ENCODE results near the gene ROPN1L.

Gene ROPN1L

GRCh38 chr5:10441083-10441991 lies at the start of gene ROPN1L:
TSS of gene ROPN1L (plus strand) at chr5:10441879. CDS start at chr5:10442168, 289 bp downstream.
- peak; percentile 92 for DNase-seq

- peak; percentile 19 for DNase-seq
Observed at GRCh38 chr5:10392567-10393328, 48.9 kb upstream of the ROPN1L start.

GRCh38 chr5:10393491-10393890 lies 48.2 kb upstream of the ROPN1L start:
- DNase-seq: no peak

GRCh38 chr5:10396552-10396951 lies 45.1 kb upstream of the ROPN1L start:
- no peak for DNase-seq

GRCh38 chr5:10399839-10400238 lies 41.8 kb upstream of the ROPN1L start:
- DNase-seq: no peak

- DNase-seq: no peak
Observed at GRCh38 chr5:10400411-10400810, 41.3 kb upstream of the ROPN1L start.

GRCh38 chr5:10400831-10401230 lies 40.8 kb upstream of the ROPN1L start:
- DNase-seq: no peak

- no peak for DNase-seq
Observed at GRCh38 chr5:10401498-10401897, 40.2 kb upstream of the ROPN1L start.

- no peak for DNase-seq
Observed at GRCh38 chr5:10403829-10404228, 37.9 kb upstream of the ROPN1L start.

- no peak for DNase-seq
Observed at GRCh38 chr5:10406651-10407050, 35.0 kb upstream of the ROPN1L start.

- DNase-seq: no peak
Observed at GRCh38 chr5:10409504-10409903, 32.2 kb upstream of the ROPN1L start.

GRCh38 chr5:10410662-10411061 lies 31.0 kb upstream of the ROPN1L start:
- no peak for DNase-seq

GRCh38 chr5:10411336-10411735 lies 30.3 kb upstream of the ROPN1L start:
- no peak for DNase-seq

GRCh38 chr5:10416868-10417267 lies 24.8 kb upstream of the ROPN1L start:
- DNase-seq: no peak

- no peak for DNase-seq
Observed at GRCh38 chr5:10418654-10419345, 22.9 kb upstream of the ROPN1L start.

- DNase-seq: no peak
Observed at GRCh38 chr5:10420468-10420867, 21.2 kb upstream of the ROPN1L start.

- DNase-seq: no peak
Observed at GRCh38 chr5:10420932-10421331, 20.7 kb upstream of the ROPN1L start.

GRCh38 chr5:10421896-10422691 lies 19.6 kb upstream of the ROPN1L start:
- DNase-seq: no peak

- no peak for DNase-seq
Observed at GRCh38 chr5:10423022-10423421, 18.7 kb upstream of the ROPN1L start.

- DNase-seq: peak; percentile 46
Observed at GRCh38 chr5:10424124-10424731, 17.5 kb upstream of the ROPN1L start.

GRCh38 chr5:10427201-10427600 lies 14.5 kb upstream of the ROPN1L start:
- DNase-seq: no peak

- DNase-seq: no peak
Observed at GRCh38 chr5:10427978-10428377, 13.7 kb upstream of the ROPN1L start.

Measured in OCI-M1 (cell line).